HepG2 (cell line): ENCODE results near the gene IKBKE. TPM values are rescaled to one million over a fixed set of nuclear protein-coding genes. Genes with fewer than 3 reads are reported as not detected.

Experiments
- ATAC-seq: fragments of 200-7000 bp; cut with Tn5 transposase; 3 replicates; pipeline ENCODE4 v1.9.1; 2020; ENCODE audit warnings: mild to moderate bottlenecking, moderate library complexity
- BruUV-seq: library from RNA; stranded (reverse); fragments of 400-500 nt; replicated peaks from 2 replicates; lab custom pipeline; 2021; lab: Mats Ljungman, UMichigan
- CTCF ChIA-PET: fragments of 300-600 bp; formaldehyde crosslinking; extraction: SDS; loops from one replicate; lab custom pipeline; 2021; ENCODE audit warnings: low total read pairs, inconsistent platforms, low intra/inter-chr PET ratio; lab: Yijun Ruan, JAX
- POLR2A ChIA-PET: fragments of 350-600 bp; sonication (Branson Sonifier 250); formaldehyde crosslinking; loops from one replicate; lab custom pipeline; 2020; ENCODE audit warnings: antibody characterized with exemption, inconsistent platforms; lab: Yijun Ruan, JAX
- DNase-seq: peaks from one replicate; pipeline ENCODE4 v3.0.0-alpha.2; 2015; ENCODE audit warnings: low spot score
- FAIRE-seq: peaks from 3 replicates; lab custom pipeline; 2011; peaks lifted over from hg19 to GRCh38; lab: Jason Lieb, UNC
- H2AFZ ChIP-seq: one replicate; pipeline ENCODE4 v1.6.1; 2011; ENCODE audit warnings: low read length, inconsistent platforms
- H3K27ac ChIP-seq: fragments of 300-600 bp; 3 replicates; pipeline ENCODE4 v1.8.0; 2011; ENCODE audit warnings: mixed run types, mild to moderate bottlenecking, mixed read lengths, low read length, inconsistent platforms; ENCODE audit not compliant: insufficient read depth; ENCODE audit errors: extremely low read length
- H3K27me3 ChIP-seq, 2 experiments: fragments of 200-600 bp in 1 of 2; 2 replicates in 1 of 2; 3 replicates in 1 of 2; pipeline versions ENCODE4 v1.6.0 to v1.8.0; 2011; ENCODE audit warnings: low read length in 2 of 2, mild to moderate bottlenecking in 2 of 2, moderate library complexity in 2 of 2, inconsistent platforms in 1 of 2; ENCODE audit not compliant: insufficient read depth in 2 of 2, control insufficient read depth in 1 of 2
- H3K36me3 ChIP-seq, 2 experiments: fragments of 200-600 bp in 1 of 2; replicated peaks in 1 of 2; 2 replicates in 1 of 2; 3 replicates in 1 of 2; pipeline versions ENCODE4 v1.5.1 to v1.8.0; 2011; ENCODE audit warnings: low read length in 2 of 2, inconsistent platforms in 1 of 2; ENCODE audit not compliant: insufficient read depth in 2 of 2, control insufficient read depth in 1 of 2
- H3K4me1 ChIP-seq: 2 replicates; pipeline ENCODE4 v1.5.1; 2012; ENCODE audit warnings: low read length, inconsistent platforms; ENCODE audit not compliant: insufficient read depth
- H3K4me2 ChIP-seq: 2 replicates; pipeline ENCODE4 v1.6.0; 2011; ENCODE audit warnings: low read depth, low read length, inconsistent platforms
- H3K4me3 ChIP-seq, 3 experiments: fragments of 200-600 bp in 1 of 3; sonication (generic), shearing (Covaris generic) in 1 of 3; replicated peaks in 1 of 3; 2 replicates each; pipeline ENCODE4 v1.5.1; 2011 to 2016; ENCODE audit warnings: low read length in 3 of 3, inconsistent platforms in 2 of 3, low read depth in 2 of 3, mild to moderate bottlenecking in 2 of 3, control low read depth in 1 of 3, mixed read lengths in 1 of 3; ENCODE audit not compliant: insufficient read depth in 1 of 3
- H3K79me2 ChIP-seq: one replicate; pipeline ENCODE4 v1.6.1; 2011; ENCODE audit warnings: low read length, inconsistent platforms; ENCODE audit not compliant: insufficient read depth
- H3K9ac ChIP-seq: 2 replicates; pipeline ENCODE4 v1.6.0; 2011; ENCODE audit warnings: mild to moderate bottlenecking, low read depth, low read length, inconsistent platforms; ENCODE audit not compliant: insufficient read depth
- H3K9me3 ChIP-seq: 2 replicates; pipeline ENCODE4 v1.5.1; 2012; ENCODE audit warnings: mild to moderate bottlenecking, low read length
- H4K20me1 ChIP-seq: 2 replicates; pipeline ENCODE4 v1.6.0; 2011; ENCODE audit warnings: inconsistent platforms, mild to moderate bottlenecking, low read length, moderate library complexity; ENCODE audit not compliant: insufficient read depth
- EED ChIP-seq: sonication (generic); formaldehyde crosslinking; IDR thresholded peaks from 2 replicates; pipeline ENCODE4 v1.5.0; 2020; ENCODE audit warnings: mild to moderate bottlenecking, missing genetic modification reagents
- HIC2 ChIP-seq: sonication (generic); formaldehyde crosslinking; IDR thresholded peaks from 2 replicates; pipeline ENCODE4 v1.9.0; 2022; ENCODE audit warnings: low read depth, missing genetic modification reagents
- LRRFIP1 ChIP-seq: sonication (generic); formaldehyde crosslinking; conservative IDR thresholded peaks from 2 replicates; pipeline ENCODE4 v1.4.0; 2020; ENCODE audit warnings: missing genetic modification reagents
- MATR3 ChIP-seq: sonication (generic); formaldehyde crosslinking; IDR thresholded peaks from 2 replicates; pipeline ENCODE4 v1.4.0; 2020; ENCODE audit warnings: missing genetic modification reagents
- REL ChIP-seq: sonication (generic); formaldehyde crosslinking; conservative IDR thresholded peaks from 2 replicates; pipeline ENCODE4 v1.8.0; 2022; ENCODE audit warnings: mild to moderate bottlenecking, missing genetic modification reagents, moderate library complexity
- ZGPAT ChIP-seq: IDR thresholded peaks from 2 replicates; pipeline ENCODE4 v1.6.1; 2016; ENCODE audit warnings: mild to moderate bottlenecking
- WGBS: methylation state at CpG from one replicate; pipeline ENCODE4 v1.1.6; 2017; ENCODE audit warnings: low lambda C conversion rate; 5-methylcytosine and 5-hydroxymethylcytosine counted together
- in situ Hi-C: cut with HindIII; loops from 2 replicates; pipeline ENCODE4 v1.10.0; 2017; ENCODE audit warnings: low pct_unique_long_range_greater_than_20kb; ENCODE audit not compliant: extremely low pct_ligation_motif_present
- intact Hi-C: fragments of 100-400 bp; cut with micrococcal nuclease; formaldehyde crosslinking; loops from one replicate; pipeline ENCODE4 v1.10.0; 2022; ENCODE audit not compliant: unreplicated experiment
- polyA plus RNA-seq, 8 experiments: library from polyadenylated mRNA; depleted of rRNA in 3 of 8; stranded (reverse) in 7 of 8; unstranded in 1 of 8; fragments of >200 nt; fragmentation: Illumina TruSeq in 4 of 8; extraction: Trizol in 4 of 8; gene quantifications; 2 replicates each; pipeline versions ENCODE4 v1.2.1 to v1.2.3, GENCODE V29; 2011 to 2016; ENCODE audit warnings: low read depth in 4 of 8, missing spikeins in 1 of 8, mixed read lengths in 1 of 8; ENCODE audit not compliant: insufficient read depth in 1 of 8
- total RNA-seq, 5 experiments: library from RNA; depleted of rRNA; stranded (reverse); fragments of >200 nt; fragmentation: Illumina TruSeq; extraction: Trizol; gene quantifications; 2 replicates each; pipeline ENCODE4 v1.2.3, GENCODE V29; 2016; ENCODE audit warnings: low read depth in 1 of 5
- TF ChIP-seq, protein P1 (sequence below): sonication (generic); formaldehyde crosslinking; IDR thresholded peaks from 2 replicates; pipeline ENCODE4 v1.4.0; 2020; ENCODE audit warnings: mild to moderate bottlenecking, missing genetic modification reagents, borderline replicate concordance

Gene IKBKE
- total and polyA plus RNA-seq, 2 of the 13 experiments (the other 11 are each of a cell fraction or from before 2014, with no cell fraction given): 4.5 to 5.8 TPM

GRCh38 chr1:206442101-206442500 is 28.2 kb upstream of the IKBKE start:
- POLR2A ChIA-PET: no interaction called here
- Histone ChIP-seq H3K4me2 (no peak overlapping the region), H4K20me1 (no peaks in the 10 kb centered on the region), H3K9ac (no peak overlapping the region), H3K27ac (no peak overlapping the region), H3K4me3 (no peak overlapping the region), H3K36me3 (peaks cover 28 to 94% of the 10 kb centered on the region in 2 experiments), H2AFZ (no peak overlapping the region), H3K79me2 (no peaks in the 10 kb centered on the region), H3K27me3 (no peaks in the 10 kb centered on the region)
- WGBS: 94% methylated on average over 4 of the region's 4 CpGs
- TF ChIP-seq REL (CRISPR knock-in tag): no peak
- TF ChIP-seq, all 625 proteins: peak for 0
- Histone ChIP-seq H3K9me3 (no peaks in the 10 kb centered on the region), H3K4me1 (no peaks in the 10 kb centered on the region)
- DNase-seq (no peak), FAIRE-seq (no peak), ATAC-seq (no peak)
- no TSS peak for BruUV-seq
- intact Hi-C loops (no loop called here), in situ Hi-C loops (no loop called here)
- CTCF ChIA-PET: no interaction called here

DNA sequence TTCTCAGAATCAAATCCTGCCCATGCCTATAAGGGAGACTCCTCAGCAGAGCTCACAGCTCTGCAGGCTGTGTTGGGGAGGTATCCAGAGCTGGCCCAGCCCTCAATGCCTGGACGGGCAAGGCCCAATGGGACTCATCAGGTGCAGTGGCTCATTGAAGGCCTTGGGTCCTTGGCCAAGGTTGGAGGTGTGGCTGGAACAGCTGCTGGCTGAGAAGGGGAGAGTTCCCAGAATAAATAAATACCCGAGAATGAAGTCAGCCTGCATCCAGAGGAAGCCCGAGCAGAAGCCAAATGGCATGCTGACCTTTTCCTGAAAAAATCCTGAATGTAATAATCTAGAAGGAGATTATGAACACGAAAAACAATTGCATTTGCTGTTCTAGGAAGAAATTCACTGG is 25.2 kb upstream of the IKBKE start:
- DNase-seq: no peak
- ATAC-seq: no peak
- CTCF ChIA-PET: no interaction called here
- Histone ChIP-seq H2AFZ (no peak overlapping the region), H3K9ac (no peak overlapping the region), H3K79me2 (no peaks in the 10 kb centered on the region), H3K9me3 (no peaks in the 10 kb centered on the region), H3K4me3 (no peak overlapping the region), H3K4me2 (no peak overlapping the region), H3K36me3 (peaks cover 19 to 83% of the 10 kb centered on the region in 2 experiments; a peak in 4 of 5 replicates), H4K20me1 (no peaks in the 10 kb centered on the region), H3K27me3 (no peaks in the 10 kb centered on the region), H3K27ac (no peak overlapping the region), H3K4me1 (peaks cover 6% of the 10 kb centered on the region; the same call in 1 of the 2 replicates)
- intact Hi-C loops: no loop called here
- WGBS: 97% methylated on average over 4 of the region's 4 CpGs
- no peak for FAIRE-seq
- in situ Hi-C loops: no loop called here
- POLR2A ChIA-PET: no interaction called here
- no TSS peak for BruUV-seq
- TF ChIP-seq LRRFIP1 (CRISPR knock-in tag): no peak
- TF ChIP-seq, protein P1, sequence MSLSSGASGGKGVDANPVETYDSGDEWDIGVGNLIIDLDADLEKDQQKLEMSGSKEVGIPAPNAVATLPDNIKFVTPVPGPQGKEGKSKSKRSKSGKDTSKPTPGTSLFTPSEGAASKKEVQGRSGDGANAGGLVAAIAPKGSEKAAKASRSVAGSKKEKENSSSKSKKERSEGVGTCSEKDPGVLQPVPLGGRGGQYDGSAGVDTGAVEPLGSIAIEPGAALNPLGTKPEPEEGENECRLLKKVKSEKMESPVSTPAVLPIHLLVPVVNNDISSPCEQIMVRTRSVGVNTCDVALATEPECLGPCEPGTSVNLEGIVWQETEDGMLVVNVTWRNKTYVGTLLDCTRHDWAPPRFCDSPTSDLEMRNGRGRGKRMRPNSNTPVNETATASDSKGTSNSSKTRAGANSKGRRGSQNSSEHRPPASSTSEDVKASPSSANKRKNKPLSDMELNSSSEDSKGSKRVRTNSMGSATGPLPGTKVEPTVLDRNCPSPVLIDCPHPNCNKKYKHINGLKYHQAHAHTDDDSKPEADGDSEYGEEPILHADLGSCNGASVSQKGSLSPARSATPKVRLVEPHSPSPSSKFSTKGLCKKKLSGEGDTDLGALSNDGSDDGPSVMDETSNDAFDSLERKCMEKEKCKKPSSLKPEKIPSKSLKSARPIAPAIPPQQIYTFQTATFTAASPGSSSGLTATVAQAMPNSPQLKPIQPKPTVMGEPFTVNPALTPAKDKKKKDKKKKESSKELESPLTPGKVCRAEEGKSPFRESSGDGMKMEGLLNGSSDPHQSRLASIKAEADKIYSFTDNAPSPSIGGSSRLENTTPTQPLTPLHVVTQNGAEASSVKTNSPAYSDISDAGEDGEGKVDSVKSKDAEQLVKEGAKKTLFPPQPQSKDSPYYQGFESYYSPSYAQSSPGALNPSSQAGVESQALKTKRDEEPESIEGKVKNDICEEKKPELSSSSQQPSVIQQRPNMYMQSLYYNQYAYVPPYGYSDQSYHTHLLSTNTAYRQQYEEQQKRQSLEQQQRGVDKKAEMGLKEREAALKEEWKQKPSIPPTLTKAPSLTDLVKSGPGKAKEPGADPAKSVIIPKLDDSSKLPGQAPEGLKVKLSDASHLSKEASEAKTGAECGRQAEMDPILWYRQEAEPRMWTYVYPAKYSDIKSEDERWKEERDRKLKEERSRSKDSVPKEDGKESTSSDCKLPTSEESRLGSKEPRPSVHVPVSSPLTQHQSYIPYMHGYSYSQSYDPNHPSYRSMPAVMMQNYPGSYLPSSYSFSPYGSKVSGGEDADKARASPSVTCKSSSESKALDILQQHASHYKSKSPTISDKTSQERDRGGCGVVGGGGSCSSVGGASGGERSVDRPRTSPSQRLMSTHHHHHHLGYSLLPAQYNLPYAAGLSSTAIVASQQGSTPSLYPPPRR (CRISPR knock-in tag): no peak
- no peak for TF ChIP-seq MATR3
- TF ChIP-seq HIC2 (CRISPR knock-in tag): no peak
- no peak for TF ChIP-seq EED (CRISPR knock-in tag)
- no peak for TF ChIP-seq ZGPAT (CRISPR knock-in tag)
